Stimulated activated CD4-positive, alpha-beta T cell treated with anti-CD3 and anti-CD28 coated beads, TNF-alpha, amount 100 ng/mL, for 4 hours (primary cell): ENCODE measurements around the gene DIS3L2.
"Not testable (repeated sequence)": the region's sequence is repeated elsewhere in the genome, so short reads cannot be mapped to it uniquely, and the experiment has no call there.

ENCODE experiments used
- DNase-seq, 3 experiments: peaks; one replicate each; pipeline ENCODE4 v3.0.0-alpha.2; 2020; ENCODE audit warnings: low read depth in 3 of 3

DIS3L2 gene

GRCh38 chr2:232115728-232116361 lies 154.3 kb downstream of the DIS3L2 start:
- not testable (repeated sequence) for DNase-seq

GRCh38 chr2:232116852-232117251 lies 155.3 kb downstream of the DIS3L2 start:
- no peak for DNase-seq

- DNase-seq: no peak
Observed at GRCh38 chr2:232117413-232117812, 155.9 kb downstream of the DIS3L2 start.

GRCh38 chr2:232120911-232121310 lies 159.4 kb downstream of the DIS3L2 start:
- no peak for DNase-seq

GRCh38 chr2:232124309-232124708 lies 162.8 kb downstream of the DIS3L2 start:
- DNase-seq: no peak

- DNase-seq: no peak
Observed at GRCh38 chr2:232126301-232127099, 165.0 kb downstream of the DIS3L2 start.

- DNase-seq: no peak
Observed at GRCh38 chr2:232129483-232129882, 168.0 kb downstream of the DIS3L2 start.

- DNase-seq: no peak
Observed at GRCh38 chr2:232132181-232132580, 170.7 kb downstream of the DIS3L2 start.

- no peak for DNase-seq
Observed at GRCh38 chr2:232133078-232133477, 171.6 kb downstream of the DIS3L2 start.

GRCh38 chr2:232134939-232135338 lies 173.4 kb downstream of the DIS3L2 start:
- no peak for DNase-seq

GRCh38 chr2:232137356-232138147 lies 176.0 kb downstream of the DIS3L2 start:
- DNase-seq: no peak

- no peak for DNase-seq
Observed at GRCh38 chr2:232138441-232138840, 176.9 kb downstream of the DIS3L2 start.

- DNase-seq: no peak
Observed at GRCh38 chr2:232139171-232139594, 177.7 kb downstream of the DIS3L2 start.

GRCh38 chr2:232139786-232140562 lies 178.5 kb downstream of the DIS3L2 start:
- DNase-seq: no peak

GRCh38 chr2:232141591-232141990 lies 180.1 kb downstream of the DIS3L2 start:
- DNase-seq: no peak

- no peak for DNase-seq
Observed at GRCh38 chr2:232142049-232142448, 180.5 kb downstream of the DIS3L2 start.

GRCh38 chr2:232142502-232142901 lies 181.0 kb downstream of the DIS3L2 start:
- no peak for DNase-seq

- DNase-seq: no peak
Observed at GRCh38 chr2:232146294-232146693, 184.8 kb downstream of the DIS3L2 start.

- DNase-seq: no peak
Observed at GRCh38 chr2:232147440-232148077, 186.0 kb downstream of the DIS3L2 start.

GRCh38 chr2:232162187-232162586 lies 200.7 kb downstream of the DIS3L2 start:
- DNase-seq: no peak

GRCh38 chr2:232170396-232170795 lies 208.9 kb downstream of the DIS3L2 start:
- DNase-seq: no peak
